Heart left ventricle (tissue), 16 donors: Measurements from ENCODE around the gene XPC. TPM values are rescaled to one million over a fixed set of nuclear protein-coding genes. Genes with fewer than 3 reads are reported as not detected.
"Not testable (repeated sequence)": the region's sequence is repeated elsewhere in the genome, so short reads cannot be mapped to it uniquely, and the experiment has no call there.

Source experiments
- ATAC-seq, 4 donors: fragments of 200-7000 bp; cut with Tn5 transposase; one replicate each; pipeline ENCODE4 v1.9.1; 2020 to 2022; ENCODE audit warnings: moderate library complexity in 4 of 4, mild to moderate bottlenecking in 3 of 4, moderate number of reproducible peaks in 1 of 4
- DNase-seq, 5 donors: peaks; one replicate each; pipeline ENCODE4 v3.0.0-alpha.2; 2020
- H3K27ac ChIP-seq, 12 donors: fragments of 200-600 bp; sonication (generic) in 4 of 12; one replicate each; pipeline versions ENCODE4 v1.5.0 to v1.8.0; 2016 to 2022; ENCODE audit warnings: mild to moderate bottlenecking in 2 of 12
- H3K27me3 ChIP-seq, 9 donors: fragments of 200-600 bp; sonication (generic) in 2 of 9; one replicate each; pipeline versions ENCODE4 v1.5.1 to v1.8.0; 2016 to 2022; ENCODE audit warnings: mild to moderate bottlenecking in 3 of 9
- H3K36me3 ChIP-seq, 9 donors: fragments of 200-600 bp; sonication (generic) in 2 of 9; one replicate each; pipeline versions ENCODE4 v1.5.0 to v1.8.0; 2018 to 2022; ENCODE audit warnings: mild to moderate bottlenecking in 2 of 9
- H3K4me1 ChIP-seq, 12 donors: fragments of 200-600 bp; sonication (generic) in 4 of 12; one replicate each; pipeline versions ENCODE4 v1.5.0 to v1.8.0; 2016 to 2022; ENCODE audit warnings: mild to moderate bottlenecking in 3 of 12
- H3K4me3 ChIP-seq, 12 donors: fragments of 200-600 bp; sonication (generic) in 4 of 12; one replicate each; pipeline versions ENCODE4 v1.5.0 to v1.8.0; 2017 to 2022; ENCODE audit warnings: mild to moderate bottlenecking in 9 of 12, moderate library complexity in 4 of 12
- H3K9me3 ChIP-seq, 12 donors: fragments of 200-600 bp; sonication (generic) in 4 of 12; one replicate each; pipeline versions ENCODE4 v1.5.0 to v1.8.0; 2016 to 2022; ENCODE audit warnings: mild to moderate bottlenecking in 1 of 12
- POLR2A ChIP-seq, 2 donors: fragments of 450-650 bp; IDR thresholded peaks; one replicate each; pipeline ENCODE4 v1.6.1; 2017; ENCODE audit warnings: antibody characterized with exemption in 2 of 2, mild to moderate bottlenecking in 2 of 2, moderate library complexity in 2 of 2
- WGBS, 4 donors: extraction: QIAGEN DNeasy Blood & Tissue Kit in 2 of 4; methylation state at CpG; one replicate each; pipeline versions ENCODE4 v1.1.5 to v1.1.7; 2013 to 2018; 5-methylcytosine and 5-hydroxymethylcytosine counted together
- intact Hi-C, 10 donors: fragments of 100-400 bp; cut with DNase I; formaldehyde crosslinking; loops; one replicate each; pipeline versions ENCODE4 v1.11.1 to v1.14.2; 2022
- polyA plus RNA-seq, 2 donors: library from polyadenylated mRNA; stranded (reverse); fragments of 200-250 nt; gene quantifications; one replicate each; pipeline ENCODE4 v1.2.3, GENCODE V29; 2013
- total RNA-seq, 9 donors: library from RNA; depleted of rRNA in 2 of 9; stranded (reverse); fragments of >200 nt in 2 of 9; fragmentation: NEBNext Ultra II Directional in 3 of 9; extraction: Animal tissue kit (Norgen Biotek cat#: 25700) in 3 of 9; gene quantifications; one replicate each; pipeline versions ENCODE4 v1.1.0 to v1.2.4, GENCODE V29; 2016 to 2023
- TF ChIP-seq, protein P1 (sequence below), 12 donors: fragments of 200-600 bp; sonication (generic) in 4 of 12; IDR thresholded peaks; one replicate each; pipeline versions ENCODE4 v1.5.0 to v1.8.0; 2018 to 2022; ENCODE audit warnings: antibody characterized with exemption in 12 of 12, mild to moderate bottlenecking in 5 of 12
- donor health status: ischemic (EF 13 %, LVEDD 7.1; RV severe dilation, severe dysfunction).
- donor health status: healthy with polysubstance abuse.
- donor health status: DM: no; HTN: yes; CAD: no.
- donor health status: DM: no; HTN: no; CAD: no.
- donor health status: ischemic (EF 25% LVEDD 6.9; RV normal size, moderate dysfunction).
- donor health status: ischemic (EF 25% LVEDD 5.7; RV mildly dilated, moderate dysfunction).
- donor health status: healthy.
- donor health status: DM: yes; HTN: yes; CAD: no.
- donor health status: ischemic (EF 35%, LVEDD 5.7; RV mildly dilated, moderate dysfunction).
- donor health status: nonischemic (EF 11% LVEDD 7.7; RV severe dilation, severe dysfunction).
- donor health status: DM: yes; HTN: yes; CAD: no.
- donor health status: PGD.
- donor health status: ischemic (EF 29% LVEDD 5.4; RV normal size, mild dysfunction).
- donor health status: nonischemic (EF 23%, LVEDD 6.1; RV moderate dilation, normal function).

The XPC gene
- total and polyA plus RNA-seq, 11 donors: 6.1 to 20.0 (median 9.5) TPM

- no peak for ATAC-seq
- H3K4me3 ChIP-seq: no peak overlapping the region
- intact Hi-C loops: loop anchor here in 3 of 10 donors (5.0 to 10.0 kb wide), 2 partner anchors 220 to 223 kb away; no protein-coding TSS in a partner anchor
- DNase-seq: no peak
- H3K36me3 ChIP-seq: peaks cover 0 to 62% (median 55%) of the 10 kb centered on the region in 9 donors
- TF ChIP-seq, protein P1, sequence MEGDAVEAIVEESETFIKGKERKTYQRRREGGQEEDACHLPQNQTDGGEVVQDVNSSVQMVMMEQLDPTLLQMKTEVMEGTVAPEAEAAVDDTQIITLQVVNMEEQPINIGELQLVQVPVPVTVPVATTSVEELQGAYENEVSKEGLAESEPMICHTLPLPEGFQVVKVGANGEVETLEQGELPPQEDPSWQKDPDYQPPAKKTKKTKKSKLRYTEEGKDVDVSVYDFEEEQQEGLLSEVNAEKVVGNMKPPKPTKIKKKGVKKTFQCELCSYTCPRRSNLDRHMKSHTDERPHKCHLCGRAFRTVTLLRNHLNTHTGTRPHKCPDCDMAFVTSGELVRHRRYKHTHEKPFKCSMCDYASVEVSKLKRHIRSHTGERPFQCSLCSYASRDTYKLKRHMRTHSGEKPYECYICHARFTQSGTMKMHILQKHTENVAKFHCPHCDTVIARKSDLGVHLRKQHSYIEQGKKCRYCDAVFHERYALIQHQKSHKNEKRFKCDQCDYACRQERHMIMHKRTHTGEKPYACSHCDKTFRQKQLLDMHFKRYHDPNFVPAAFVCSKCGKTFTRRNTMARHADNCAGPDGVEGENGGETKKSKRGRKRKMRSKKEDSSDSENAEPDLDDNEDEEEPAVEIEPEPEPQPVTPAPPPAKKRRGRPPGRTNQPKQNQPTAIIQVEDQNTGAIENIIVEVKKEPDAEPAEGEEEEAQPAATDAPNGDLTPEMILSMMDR (IDR thresholded peaks at IDR 0.05): no peak
- TF ChIP-seq POLR2A (IDR thresholded peaks at IDR 0.05): no peak
- H3K27me3 ChIP-seq: no peaks in the 10 kb centered on the region
- WGBS, 4 donors: 89 to 92% (median 91%) methylated on average over 10 of the region's 10 CpGs
- no peak overlapping the region for H3K27ac ChIP-seq
- peaks cover 0 to 16% (median 6%) of the 10 kb centered on the region in 12 donors for H3K4me1 ChIP-seq
- H3K9me3 ChIP-seq: no peaks in the 10 kb centered on the region
Measured at GRCh38 chr3:14117468-14118399, 60.7 kb downstream of the XPC start.

DNA sequence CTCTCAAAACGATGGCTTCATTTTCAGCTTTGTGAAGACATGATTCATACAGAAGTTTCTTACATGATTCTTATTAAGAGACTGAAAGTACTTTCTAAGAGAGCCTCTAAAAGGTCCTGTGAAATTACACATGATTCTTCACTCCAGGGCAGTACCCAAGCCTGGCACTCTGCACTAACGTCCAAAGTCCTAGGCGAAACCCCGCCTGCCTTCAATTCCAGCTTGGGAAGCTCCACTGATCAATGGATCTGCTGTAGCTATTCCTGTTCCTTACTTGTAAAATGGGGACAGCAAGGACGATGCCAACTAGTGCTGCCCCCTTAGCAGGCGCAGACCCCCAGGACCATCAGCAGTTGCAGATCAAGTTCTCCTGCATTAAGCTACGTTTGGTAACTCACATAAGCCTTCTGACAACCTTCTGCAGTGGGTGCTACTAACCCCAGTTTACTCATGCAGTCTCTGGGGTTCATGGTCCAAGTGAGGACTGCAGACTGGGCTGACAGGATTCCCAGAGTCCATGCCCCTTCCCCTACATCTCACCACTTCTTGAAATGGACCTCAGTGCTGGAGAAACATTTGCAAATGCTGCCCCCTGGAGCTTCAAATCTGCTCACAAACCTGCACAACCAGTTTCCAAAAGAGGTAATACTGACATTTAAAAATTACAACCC is 64.3 kb downstream of the XPC start:
- H3K4me3 ChIP-seq: no peak overlapping the region
- peaks cover 0 to 9% (median 0%) of the 10 kb centered on the region in 12 donors for H3K4me1 ChIP-seq
- 95% methylated on average over 7 of the region's 7 CpGs for WGBS, 4 donors
- TF ChIP-seq POLR2A (IDR thresholded peaks at IDR 0.05): no peak
- TF ChIP-seq, protein P1 (IDR thresholded peaks at IDR 0.05): peak in 3 of 12 donors; percentile 5 to 30 (median 14)
- H3K27me3 ChIP-seq: no peaks in the 10 kb centered on the region
- peaks cover 0 to 60% (median 50%) of the 10 kb centered on the region in 9 donors for H3K36me3 ChIP-seq
- intact Hi-C loops: loop anchor here in 3 of 10 donors (1.0 to 10.0 kb wide), 3 partner anchors 217 to 219 kb away; no protein-coding TSS in a partner anchor
- H3K9me3 ChIP-seq: no peaks in the 10 kb centered on the region
- DNase-seq (no peak), ATAC-seq (no peak)
- H3K27ac ChIP-seq: no peak overlapping the region

DNA sequence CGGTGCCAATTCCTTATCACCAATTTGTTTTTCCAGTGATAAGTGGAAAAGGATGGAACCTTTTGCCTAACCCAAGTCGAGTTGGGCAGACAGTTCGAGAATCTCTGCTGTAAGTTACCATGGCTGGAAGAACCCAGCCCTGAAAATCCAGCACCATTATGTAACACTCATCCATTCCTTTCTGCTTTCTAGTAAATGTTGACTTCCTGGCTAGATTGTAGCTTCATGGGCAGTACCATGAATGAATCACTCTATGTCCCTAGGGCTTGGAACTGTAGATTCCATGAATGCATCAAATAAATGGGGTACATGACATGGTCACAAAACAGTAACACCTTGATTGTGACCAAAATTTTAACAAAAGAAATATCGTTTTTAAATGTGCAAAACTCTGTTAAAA is 67.7 kb downstream of the XPC start:
- ATAC-seq: no peak

GRCh38 chr3:14109821-14110220 is 68.6 kb downstream of the XPC start:
- H3K4me3 ChIP-seq, H3K9me3 ChIP-seq, H3K27me3 ChIP-seq, H3K27ac ChIP-seq, DNase-seq, ATAC-seq, H3K4me1 ChIP-seq: not testable (repeated sequence)
- H3K36me3 ChIP-seq: peaks cover 0 to 40% (median 34%) of the 10 kb centered on the region in 9 donors
- intact Hi-C loops: loop anchor here in 2 of 10 donors (5.0 to 10.0 kb wide), 2 partner anchors 213 to 215 kb away; no protein-coding TSS in a partner anchor
- WGBS, 4 donors: 92 to 97% (median 94%) methylated on average over 5 of the region's 5 CpGs

More for the DNA sequence above, 67.7 kb downstream of the XPC start:
- Histone ChIP-seq H3K9me3 (no peaks in the 10 kb centered on the region), H3K4me1 (no peaks in the 10 kb centered on the region), H3K27me3 (no peaks in the 10 kb centered on the region), H3K27ac (no peak overlapping the region), H3K4me3 (no peak overlapping the region), H3K36me3 (peaks cover 0 to 49% (median 43%) of the 10 kb centered on the region in 9 donors)
- intact Hi-C loops: loop anchor here in 2 of 10 donors (5.0 to 10.0 kb wide), 2 partner anchors 213 to 216 kb away; no protein-coding TSS in a partner anchor
- TF ChIP-seq, protein P1 (IDR thresholded peaks at IDR 0.05): no peak
- TF ChIP-seq POLR2A (IDR thresholded peaks at IDR 0.05): no peak
- 67 to 77% (median 75%) methylated on average over 4 of the region's 4 CpGs for WGBS, 4 donors
- DNase-seq: no peak
